DMS114 treated with DMSO at 0.1 percent for 48 hours (cell line): ENCODE results near the gene ZNF566.

Experiments used
- DNase-seq: peaks from one replicate; lab custom pipeline; 2025; ENCODE audit not compliant: unreplicated experiment; lab: John Stamatoyannopoulos, UW

The ZNF566 gene

GRCh38 chr19:36449059-36449670 lies 40.2 kb downstream of the ZNF566 start:
- no peak for DNase-seq

- no peak for DNase-seq
These were observed 48.0 kb downstream of the ZNF566 start for GRCh38 chr19:36441339-36441738.

DNA sequence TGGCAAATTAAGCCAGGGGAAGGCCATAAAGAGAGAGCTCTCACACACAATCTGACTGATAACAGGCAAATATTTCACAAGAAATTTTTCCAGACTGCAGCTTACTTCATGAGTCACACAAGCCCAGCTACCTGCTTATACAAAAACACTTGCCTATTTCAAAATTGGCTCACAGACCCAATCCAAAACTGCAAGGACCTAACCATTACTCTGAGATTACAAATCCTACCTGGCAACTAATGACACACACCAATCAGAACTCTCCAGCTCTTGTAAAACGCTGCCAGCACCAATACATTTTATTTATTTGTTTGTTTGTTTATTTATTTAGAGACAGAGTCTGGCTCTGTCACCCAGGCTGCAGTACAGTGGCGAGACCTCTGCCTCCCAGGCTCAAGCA lies 52.8 kb downstream of the ZNF566 start:
- peak; percentile 58 for DNase-seq

- DNase-seq = no peak
These were observed 65.4 kb downstream of the ZNF566 start for GRCh38 chr19:36423925-36424324.

GRCh38 chr19:36421749-36422481 lies 67.4 kb downstream of the ZNF566 start:
- no peak for DNase-seq

- no peak for DNase-seq
These were observed 68.2 kb downstream of the ZNF566 start for GRCh38 chr19:36420961-36421748.

- peak; percentile 76 for DNase-seq
These were observed 70.9 kb downstream of the ZNF566 start, which contains the start of gene ZFP82 for GRCh38 chr19:36418287-36419001. TSS of gene ZFP82 (minus strand) at chr19:36418644. CDS start at chr19:36409789, 8,855 bp downstream.

DNA sequence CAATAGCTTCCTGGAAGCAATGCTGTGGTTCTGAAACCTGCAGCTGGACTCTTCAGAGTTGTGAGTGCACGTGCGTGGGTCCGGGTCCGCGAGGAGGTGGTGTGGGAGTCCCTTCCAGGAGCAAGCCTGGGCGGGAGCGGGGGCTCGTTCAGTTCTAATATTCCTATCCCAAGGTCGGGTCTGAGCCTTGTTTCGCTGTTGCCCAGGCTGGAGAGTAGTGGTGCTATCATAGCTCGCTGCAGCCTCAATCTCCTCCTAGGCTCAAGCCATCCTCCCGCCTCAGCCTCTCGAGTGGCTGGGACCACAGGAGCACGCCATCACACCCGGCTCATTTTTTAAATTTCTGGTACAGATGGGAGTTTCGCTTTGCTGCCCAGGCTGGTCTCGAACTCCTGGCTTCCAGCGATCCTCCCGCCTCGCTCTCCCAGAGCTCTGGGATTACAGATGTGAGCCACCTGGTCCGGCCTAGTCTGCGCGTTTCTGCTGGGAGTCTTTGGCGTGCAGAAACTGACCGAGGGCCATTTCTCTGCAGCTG lies 71.5 kb downstream of the ZNF566 start:
- no peak for DNase-seq

- no peak for DNase-seq
These were observed 79.5 kb downstream of the ZNF566 start for GRCh38 chr19:36409841-36410240.

DNA sequence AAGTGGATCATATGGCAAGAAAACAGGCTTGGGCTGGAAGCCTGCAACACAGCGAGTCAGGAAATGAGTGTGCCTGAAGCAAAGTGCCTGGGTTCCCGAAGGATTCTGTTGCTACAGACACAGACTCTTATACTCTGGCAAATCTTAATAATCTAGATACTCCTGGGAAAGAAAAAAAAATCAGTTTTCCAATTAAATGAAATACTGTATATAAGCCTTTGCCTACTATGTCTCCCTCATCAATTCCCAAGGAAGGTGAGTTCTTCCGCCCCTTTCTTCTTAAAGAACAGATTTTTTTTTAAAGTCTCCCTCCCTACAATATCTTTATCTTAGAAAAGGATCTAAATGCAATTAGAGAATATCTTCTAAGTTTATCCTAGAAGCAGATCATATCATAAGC lies 81.3 kb downstream of the ZNF566 start:
- DNase-seq = no peak

DNA sequence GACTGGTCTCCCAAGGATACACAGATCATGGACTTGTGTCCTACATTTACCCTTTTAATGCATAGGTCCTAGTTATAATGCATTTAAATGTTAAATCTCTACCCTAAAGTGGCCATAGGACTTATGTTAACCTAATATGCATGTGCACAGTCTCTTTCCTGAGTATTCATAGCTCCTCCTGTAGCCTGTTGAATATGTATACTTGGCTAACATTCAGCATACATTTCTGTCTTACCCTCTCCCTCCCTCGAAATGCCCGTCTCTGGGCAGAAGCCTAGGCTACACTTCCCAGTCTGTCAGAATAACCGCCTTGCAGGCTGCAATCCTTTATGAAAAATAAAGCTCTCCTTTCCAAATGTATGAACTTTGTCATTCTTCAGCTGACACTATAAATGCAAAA lies 84.9 kb downstream of the ZNF566 start:
- DNase-seq = no peak

DNA sequence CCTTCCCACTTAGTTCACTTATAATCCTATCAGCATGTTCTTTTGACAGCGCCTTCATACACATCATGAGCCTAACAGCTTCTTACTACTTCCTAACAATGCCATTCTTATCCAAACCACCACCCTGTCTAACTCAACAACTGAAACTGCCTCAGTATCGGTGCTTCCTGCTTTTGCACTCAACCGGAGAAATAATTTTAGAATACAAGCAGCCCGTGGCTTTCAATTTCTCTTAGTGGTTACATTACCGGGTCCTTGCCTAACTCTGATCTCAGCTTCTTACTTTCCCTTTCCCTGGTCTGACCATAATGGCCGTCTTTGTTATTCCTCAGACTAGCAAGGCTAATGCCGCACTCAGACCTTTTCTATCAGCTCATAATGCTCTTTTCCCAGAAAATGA lies 87.9 kb downstream of the ZNF566 start:
- DNase-seq = no peak

DNA sequence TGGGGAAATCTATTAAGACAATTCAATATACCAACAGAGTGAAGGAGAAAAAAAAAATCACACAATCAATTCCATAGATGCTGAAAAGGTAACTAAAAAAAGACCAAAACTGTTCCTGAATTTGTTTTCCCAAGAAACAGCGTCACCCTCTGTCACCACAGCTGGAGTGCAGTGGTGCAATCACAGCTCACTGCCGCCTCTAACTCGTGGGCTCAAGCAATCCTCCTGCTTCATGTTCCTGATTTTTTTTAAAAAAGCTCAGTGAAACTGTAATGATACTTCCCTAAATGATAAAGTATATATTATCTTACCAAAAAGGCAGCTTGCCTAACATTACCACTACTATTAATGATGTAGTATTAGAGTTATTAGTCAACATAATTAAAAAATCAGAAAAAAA lies 90.8 kb downstream of the ZNF566 start:
- no peak for DNase-seq
